ENCODE results near the gene HCRTR1.

Gene HCRTR1

DNA sequence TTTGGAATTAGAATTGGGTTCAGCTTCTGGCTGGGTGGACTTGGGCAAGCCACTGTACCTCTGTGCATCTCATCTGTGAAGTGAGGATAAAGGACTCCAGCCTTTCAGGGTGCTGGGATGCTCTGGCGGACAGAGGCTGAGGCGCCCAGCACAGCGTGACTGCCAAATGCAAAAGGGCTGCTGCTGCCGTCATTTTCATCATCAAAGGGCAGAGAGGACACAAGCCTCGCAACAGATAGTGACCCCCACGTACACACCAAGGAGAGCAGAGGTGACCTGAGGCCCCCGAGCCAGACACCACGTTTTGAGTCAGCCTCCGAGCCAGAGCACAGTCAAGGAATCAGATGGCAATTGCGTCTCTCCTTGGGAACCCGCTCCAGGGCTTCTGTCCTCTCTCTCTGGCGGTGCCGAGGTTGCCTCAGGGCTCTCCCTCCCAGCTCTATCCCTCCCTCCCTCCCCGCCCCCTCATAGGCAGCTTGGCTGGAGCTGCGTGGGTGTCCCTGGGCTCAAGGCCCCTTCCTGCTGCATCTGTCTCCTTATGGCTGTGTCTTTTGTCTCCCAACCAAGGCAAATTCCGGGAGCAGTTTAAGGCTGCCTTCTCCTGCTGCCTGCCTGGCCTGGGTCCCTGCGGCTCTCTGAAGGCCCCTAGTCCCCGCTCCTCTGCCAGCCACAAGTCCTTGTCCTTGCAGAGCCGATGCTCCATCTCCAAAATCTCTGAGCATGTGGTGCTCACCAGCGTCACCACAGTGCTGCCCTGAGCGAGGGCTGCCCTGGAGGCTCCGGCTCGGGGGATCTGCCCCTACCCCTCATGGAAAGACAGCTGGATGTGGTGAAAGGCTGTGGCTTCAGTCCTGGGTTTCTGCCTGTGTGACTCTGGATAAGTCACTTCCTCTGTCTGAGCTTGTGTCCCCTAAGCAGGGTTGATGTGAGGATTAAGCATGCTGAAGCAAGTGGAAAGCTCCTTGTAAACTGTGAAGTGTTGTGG lies 9.0 kb downstream of the HCRTR1 start:
- no peak for DNase-seq (ENCODE audit: low read depth in 2 of 2)

DNA sequence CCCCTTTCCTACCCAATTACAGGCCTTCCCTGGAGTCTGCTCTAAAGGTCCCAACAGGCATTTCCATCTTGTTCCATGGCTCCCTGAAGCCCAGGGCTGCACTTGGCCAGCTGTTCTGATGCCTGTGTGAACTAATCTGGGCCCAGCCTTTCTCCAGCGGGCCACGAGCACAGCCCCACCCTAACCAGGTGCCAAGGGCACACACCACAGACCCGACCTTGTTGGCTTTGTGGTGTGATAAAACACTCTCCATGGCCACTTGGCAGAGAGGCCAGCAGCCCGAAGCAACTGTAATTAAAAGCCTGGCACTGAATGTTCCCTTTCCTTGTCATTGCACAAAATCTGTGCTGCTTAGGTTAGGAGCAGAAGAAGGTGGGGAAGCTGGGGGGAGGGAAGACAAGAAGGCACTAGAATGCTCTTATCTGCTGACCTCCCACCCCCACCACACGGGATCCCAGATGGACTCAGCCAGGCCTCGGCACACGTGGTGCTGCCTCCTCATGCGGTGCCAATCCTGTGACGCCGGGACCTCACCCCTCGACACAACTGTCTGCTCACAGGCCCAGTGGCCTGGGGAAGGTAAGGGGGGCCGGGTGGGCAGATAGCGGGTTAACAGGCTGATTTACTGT lies 9.9 kb downstream of the HCRTR1 start:
- no peak for DNase-seq (ENCODE audit: low read depth in 2 of 2)

GRCh38 chr1:31627930-31628559 lies 10.6 kb downstream of the HCRTR1 start:
- no peak for DNase-seq (ENCODE audit: low read depth in 2 of 2)

- DNase-seq (ENCODE audit: low read depth in 2 of 2): no peak
Observed at GRCh38 chr1:31628931-31629556, 11.6 kb downstream of the HCRTR1 start.

DNA sequence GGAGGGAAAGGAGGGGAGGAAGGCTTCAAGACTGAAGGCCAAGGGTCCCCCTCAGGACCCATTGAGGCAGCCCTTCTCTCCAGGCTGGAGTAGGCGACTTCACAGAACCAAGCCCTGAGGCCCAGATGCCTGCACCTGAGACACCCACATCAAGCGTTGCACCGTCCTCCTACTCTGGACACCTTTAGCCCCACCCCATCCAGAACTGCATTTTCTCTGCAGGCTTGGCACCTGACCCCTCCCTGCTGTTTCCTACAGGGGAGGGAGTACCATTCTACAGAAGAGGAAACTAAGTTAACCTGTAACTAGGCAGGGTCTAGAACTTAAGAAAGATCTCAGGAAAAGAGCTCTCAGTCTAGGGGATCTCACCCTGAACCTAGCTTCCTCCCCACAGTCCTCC lies 15.2 kb downstream of the HCRTR1 start:
- no peak for DNase-seq (ENCODE audit: low read depth in 2 of 2)

DNA sequence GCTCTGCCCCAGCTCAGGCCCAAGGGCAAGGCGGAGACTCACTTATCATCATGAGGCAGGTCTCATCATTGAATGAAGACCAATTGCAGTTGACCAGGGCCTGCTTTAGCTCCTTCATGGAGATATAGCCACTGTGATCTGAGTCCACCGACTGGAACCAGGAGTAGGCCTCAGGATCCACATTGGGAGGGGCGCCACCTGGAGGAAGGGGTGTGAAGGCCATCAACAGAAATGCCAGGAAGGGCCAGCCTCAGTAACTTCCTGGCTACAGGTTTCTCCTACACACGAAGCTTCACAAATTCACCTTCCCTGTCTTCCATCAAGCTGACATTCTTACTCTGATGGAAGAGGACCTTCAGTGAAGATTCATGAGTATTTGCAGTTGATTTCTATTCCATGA lies 15.6 kb downstream of the HCRTR1 start:
- no peak for DNase-seq (ENCODE audit: low read depth in 2 of 2)

DNA sequence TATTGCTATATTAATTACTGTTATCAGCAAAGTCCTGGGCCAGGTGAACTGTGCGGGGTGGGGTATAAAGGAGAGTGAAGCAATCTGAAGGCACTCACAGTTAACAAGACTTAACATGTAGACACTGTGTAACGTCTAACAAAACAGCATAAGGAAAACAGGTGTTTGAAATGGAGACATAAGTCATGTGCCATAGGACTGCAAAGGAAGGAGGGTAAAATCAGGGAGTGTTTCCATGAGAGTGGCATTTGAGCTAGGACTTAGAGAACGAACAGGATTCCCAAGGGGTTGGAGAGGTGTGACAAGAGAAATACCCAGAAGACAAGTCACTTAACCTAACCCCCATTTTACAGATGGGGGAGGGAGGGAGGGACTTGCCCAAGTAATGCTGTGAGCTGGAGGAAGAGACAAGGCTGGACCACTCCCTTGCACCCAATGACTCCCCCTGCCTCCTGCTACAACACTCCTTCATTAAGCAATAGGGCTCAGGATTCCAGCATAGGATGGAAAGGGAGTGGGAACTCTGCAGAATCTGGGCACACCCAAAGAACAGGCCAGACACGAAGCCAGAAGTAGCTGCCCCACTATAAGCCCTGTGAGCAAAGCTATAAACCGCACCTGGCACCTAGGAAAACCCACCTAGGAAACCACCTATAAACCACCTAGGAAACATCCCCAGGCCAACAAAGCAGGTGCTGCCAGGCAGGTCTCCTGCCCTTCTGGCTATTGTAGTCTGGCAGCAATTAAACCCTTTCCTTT lies 20.6 kb downstream of the HCRTR1 start:
- no peak for DNase-seq (ENCODE audit: low read depth in 2 of 2)

DNA sequence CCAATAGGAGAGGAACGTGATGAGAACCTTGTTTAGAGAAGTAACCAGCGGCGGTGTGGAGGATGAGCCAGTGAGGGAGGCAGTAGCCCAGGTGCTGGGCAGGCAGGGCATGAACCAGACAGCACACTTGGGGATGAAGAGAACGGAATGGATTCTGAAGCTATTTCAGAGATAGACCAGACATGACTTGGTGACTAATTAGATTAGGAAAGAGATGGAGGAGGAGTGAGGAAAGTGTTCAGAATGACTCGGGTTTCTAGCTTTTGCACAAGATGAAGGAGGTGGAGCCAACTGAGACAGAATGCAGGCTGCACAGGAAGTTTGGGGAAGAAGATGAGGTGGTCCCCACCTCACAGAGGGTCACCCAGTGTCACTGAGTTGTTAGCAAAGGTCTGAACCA lies 22.1 kb downstream of the HCRTR1 start:
- no peak for DNase-seq (ENCODE audit: low read depth in 2 of 2)

GRCh38 chr1:31640179-31640578 lies 22.7 kb downstream of the HCRTR1 start:
- no peak for DNase-seq (ENCODE audit: low read depth in 2 of 2)

DNA sequence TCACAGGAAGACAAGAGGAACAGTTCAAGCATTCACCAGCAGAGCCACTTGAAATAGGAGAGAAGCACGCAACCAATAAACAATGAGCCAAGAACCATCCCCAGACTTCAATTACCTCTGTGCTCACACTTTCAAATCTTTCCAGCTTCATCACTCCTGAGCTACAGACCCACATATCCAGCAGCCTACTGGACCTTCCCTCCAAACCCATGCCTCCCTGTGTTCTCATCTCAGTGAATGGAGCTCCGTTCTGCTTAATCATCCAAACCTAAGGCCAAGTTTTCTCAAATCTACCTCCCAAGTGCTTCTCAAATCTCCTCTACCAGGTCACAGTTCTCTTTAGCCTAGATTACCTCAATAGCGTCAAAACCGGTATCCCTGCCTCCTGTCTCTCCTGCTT lies 23.5 kb downstream of the HCRTR1 start:
- DNase-seq (ENCODE audit: low read depth in 2 of 2): no peak

DNA sequence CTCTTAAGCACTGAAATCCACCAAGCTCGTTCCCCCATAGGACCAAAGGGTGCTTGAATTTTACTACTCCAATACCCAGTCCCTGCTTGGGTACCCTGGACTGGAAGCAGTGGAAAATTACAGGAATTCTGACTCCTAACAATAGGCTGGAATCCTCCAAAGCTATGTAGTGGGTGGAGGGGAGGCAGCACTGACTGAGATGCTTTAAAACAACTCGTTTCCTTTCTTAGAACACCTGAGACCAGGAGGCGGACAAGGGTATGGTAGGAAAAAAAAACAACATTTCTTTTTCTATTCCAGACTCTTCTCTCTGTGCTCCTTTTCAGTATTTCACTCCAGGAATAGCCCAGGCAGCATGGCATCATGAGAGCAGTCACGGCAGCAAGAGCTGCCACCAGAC lies 24.9 kb downstream of the HCRTR1 start:
- no peak for DNase-seq (ENCODE audit: low read depth in 2 of 2)

- no peak for DNase-seq (ENCODE audit: low read depth in 2 of 2)
Observed at GRCh38 chr1:31642897-31643296, 25.4 kb downstream of the HCRTR1 start.

DNA sequence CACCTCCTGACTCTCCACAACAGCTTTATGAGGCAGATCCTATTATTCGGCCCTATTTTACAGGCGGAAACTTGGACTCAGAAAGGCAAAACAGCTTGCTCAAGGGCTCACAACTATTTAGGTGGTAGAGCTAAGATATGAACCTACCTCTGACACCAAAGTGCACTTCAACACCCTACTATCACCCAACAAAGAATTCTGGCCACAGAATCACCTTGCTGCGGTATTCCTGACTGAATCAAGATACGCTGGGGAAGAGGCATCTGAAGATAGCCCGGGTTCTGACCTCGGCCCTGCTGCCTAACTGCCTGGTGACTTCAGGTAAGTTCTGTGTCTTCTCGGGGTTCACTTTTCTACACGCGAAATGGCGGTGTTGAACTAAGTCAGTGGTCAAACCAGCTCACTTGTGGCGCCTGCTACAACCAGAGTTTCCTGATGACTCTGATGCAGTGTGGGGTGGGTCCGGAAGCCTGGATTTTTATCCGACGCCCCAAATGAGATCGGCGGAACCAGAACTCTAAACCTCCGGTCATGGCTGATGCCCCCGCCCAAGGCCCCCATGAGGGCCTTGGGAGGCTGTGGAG lies 26.6 kb downstream of the HCRTR1 start:
- DNase-seq (ENCODE audit: low read depth in 2 of 2): no peak

- DNase-seq (ENCODE audit: low read depth in 2 of 2): peak; percentile 98 to 99
Observed at GRCh38 chr1:31644560-31645273, 27.2 kb downstream of the HCRTR1 start, which contains the start of gene PEF1. PEF1 (minus strand) TSS chr1:31644876; CDS start chr1:31644864, 12 bp downstream.

- no peak for DNase-seq (ENCODE audit: low read depth in 2 of 2)
Observed at GRCh38 chr1:31645274-31645568, 27.7 kb downstream of the HCRTR1 start.

DNA sequence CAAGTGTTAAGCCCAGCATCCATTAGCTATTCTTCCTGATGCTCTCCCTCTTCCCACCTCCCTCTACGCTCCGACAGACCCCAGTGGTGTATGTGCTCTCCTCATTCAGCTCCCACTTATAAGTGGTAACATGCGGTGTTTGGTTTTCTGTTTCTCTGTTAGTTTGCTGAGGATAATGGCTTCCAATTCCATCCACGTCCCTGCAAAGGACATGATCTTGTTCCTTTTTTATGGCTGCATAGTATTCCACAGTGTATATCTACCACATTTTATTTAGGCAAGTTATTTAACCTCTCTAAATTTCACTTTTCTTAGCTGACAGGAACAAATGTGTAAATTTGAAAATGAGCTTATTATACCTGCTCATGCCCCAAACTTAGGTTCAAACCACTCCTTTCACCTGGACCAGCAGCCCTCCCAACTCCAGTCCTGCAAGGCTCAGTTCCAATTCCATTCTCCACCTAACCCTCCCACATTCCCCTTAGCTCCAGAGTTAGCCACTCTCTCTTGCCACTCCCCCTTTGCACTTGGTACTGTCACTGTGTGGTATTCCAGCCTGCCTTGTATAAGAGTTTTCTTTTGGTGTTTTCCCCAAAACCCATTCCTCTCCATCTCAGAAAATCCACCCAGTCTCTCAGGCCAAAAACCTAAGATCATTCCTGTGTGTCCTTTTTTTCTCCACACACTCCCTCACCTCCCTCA lies 28.9 kb downstream of the HCRTR1 start:
- DNase-seq (ENCODE audit: low read depth in 2 of 2): no peak

DNA sequence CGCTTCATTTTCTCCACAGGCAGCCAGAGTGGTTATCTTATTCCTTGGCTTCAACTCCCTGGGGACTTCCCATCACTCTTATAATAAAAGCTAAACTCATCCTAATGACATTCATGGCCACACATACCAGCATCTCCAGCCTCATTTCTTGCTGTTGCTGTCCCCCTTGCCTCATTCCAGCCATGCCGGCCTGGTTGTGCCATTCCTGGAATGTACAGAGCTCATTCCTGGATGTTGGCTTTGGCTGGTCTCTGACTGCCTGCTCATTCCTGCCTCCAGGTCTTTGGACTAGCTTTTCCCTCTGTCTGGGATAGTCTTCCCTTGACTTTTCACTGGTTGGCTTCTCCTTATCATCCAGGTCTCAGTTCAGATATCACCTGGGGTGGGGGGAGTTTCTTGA lies 29.6 kb downstream of the HCRTR1 start:
- no peak for DNase-seq (ENCODE audit: low read depth in 2 of 2)

GRCh38 chr1:31648190-31648589 lies 30.7 kb downstream of the HCRTR1 start:
- no peak for DNase-seq (ENCODE audit: low read depth in 2 of 2)

DNA sequence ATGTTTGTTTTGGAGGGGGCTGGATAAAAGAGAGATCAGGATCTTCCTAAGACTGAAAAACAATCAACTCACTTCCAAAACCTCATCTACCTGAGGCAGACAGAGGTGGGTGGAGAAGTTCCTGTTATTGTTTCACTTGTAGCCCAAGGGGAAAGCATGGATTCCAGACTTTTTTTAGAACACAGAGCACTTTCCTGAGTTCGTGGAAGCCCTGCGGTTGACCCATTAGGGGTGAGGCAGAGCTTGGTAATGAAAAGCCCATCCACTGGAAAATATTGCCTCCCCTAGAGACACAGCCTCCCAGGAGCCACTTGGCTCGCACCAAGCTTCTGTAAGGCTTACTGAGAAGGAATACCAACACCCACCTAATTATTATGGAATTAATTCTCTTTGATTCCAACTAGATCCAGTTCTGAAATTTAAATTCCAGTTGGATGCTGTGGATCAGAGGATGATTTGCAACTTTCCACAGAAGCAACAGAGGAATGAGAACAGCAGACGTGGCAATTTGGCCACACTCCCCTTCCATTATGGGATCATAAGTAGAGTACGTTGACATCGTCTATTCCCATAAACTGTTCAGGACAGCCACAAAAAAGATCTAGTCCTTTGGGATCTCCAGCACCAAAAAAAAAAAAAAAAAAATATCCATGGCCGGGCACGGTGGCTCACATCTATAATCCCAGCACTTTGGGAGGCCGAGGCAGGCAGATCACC lies 31.3 kb downstream of the HCRTR1 start:
- DNase-seq (ENCODE audit: low read depth in 2 of 2): no peak

Data from stimulated activated CD8-positive, alpha-beta memory T cell treated with anti-CD3 and anti-CD28 coated beads, Interleukin-2, amount 100 ng/mL, for 1 hour (primary cell).